ENCODE results near the gene ABCB8.

Gene ABCB8

DNA sequence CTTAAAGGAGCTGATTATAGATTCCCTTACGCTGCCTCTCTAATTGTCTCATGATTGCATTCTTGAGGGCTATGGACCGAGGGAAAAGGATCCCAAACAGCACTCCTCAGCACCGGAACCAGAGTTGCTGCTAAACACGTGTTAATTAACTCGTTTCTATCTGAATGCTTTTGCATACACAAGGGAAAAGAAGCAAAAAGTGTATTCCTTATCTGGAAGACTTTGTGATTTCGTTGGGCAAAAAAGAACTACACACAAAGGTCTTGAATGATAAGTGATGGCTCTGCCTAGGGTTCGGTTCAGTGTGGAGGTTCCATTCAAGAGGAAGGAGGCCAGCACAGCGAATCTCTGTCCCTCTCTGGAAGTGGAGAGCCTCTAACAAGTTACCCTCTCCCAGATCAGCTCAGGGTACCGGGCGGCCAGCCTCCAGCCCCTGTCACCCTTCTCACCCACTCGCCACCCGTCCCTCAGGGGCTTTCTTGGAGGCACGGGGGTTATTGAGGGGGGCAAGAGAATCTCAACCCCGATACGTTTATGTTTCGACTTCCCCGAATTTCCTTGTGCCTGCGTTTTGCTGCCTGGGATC is 30.6 kb downstream of the ABCB8 start:
- DNase-seq, result no peak

DNA sequence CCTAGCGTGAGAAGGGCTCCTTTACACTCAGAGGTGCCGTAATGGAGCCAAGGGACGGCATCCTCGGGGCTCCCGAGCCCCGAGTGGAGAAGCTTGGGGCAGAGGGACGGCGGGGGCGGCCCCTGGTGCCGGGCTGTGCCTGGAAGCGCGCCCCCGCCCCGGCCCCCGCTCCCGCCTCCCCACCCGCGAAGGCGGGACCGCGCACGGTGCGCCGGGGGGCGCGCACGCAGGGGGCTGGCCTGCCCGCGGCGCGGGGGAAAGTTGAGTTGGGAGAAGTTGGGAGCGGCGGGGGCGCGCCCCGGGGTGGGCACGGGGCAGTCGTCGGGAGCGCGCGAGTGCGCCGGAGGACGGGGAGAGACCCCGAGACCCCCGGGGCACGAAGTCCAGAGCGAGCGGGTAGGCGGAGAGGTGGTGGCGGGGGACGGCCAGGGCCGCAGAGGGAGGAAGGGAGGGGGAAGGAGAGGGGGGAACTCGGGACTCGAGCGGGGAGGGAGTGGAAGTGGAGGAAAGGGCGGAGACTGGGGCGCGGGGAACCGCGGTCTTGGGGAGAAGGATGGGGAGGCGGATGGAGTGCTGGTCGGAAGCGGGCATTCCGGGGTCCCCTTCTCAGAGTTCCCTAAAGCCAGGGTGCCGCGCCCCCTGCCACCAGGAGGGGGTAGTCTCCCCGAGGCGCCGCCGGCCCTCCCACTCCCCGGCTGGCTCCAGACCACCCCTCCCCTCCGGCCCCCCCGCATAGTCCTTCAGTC is 31.3 kb downstream of the ABCB8 start, which contains the start of gene SLC4A2:
SLC4A2 (plus strand) TSS at position 223 of the 746 bp plus-strand sequence. CDS start 2,399 bp downstream, outside the sequence.
- peak; percentile 73 for DNase-seq

DNA sequence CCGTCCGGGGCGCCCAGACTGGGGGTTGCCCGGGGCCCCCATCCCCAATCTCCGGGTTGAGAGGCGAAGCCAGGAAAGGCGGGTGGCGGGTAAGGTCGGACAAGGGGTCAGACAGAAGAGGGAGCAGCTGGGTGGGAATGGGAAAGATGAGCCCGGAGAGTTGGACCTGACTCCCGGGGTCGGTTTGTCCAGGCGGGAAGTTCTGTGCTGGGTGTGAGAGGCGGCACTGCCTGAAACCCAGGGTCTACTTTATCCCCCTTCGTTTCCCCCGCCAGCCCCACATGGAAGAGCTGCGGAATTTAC is 31.8 kb downstream of the ABCB8 start:
- DNase-seq, result no peak

DNA sequence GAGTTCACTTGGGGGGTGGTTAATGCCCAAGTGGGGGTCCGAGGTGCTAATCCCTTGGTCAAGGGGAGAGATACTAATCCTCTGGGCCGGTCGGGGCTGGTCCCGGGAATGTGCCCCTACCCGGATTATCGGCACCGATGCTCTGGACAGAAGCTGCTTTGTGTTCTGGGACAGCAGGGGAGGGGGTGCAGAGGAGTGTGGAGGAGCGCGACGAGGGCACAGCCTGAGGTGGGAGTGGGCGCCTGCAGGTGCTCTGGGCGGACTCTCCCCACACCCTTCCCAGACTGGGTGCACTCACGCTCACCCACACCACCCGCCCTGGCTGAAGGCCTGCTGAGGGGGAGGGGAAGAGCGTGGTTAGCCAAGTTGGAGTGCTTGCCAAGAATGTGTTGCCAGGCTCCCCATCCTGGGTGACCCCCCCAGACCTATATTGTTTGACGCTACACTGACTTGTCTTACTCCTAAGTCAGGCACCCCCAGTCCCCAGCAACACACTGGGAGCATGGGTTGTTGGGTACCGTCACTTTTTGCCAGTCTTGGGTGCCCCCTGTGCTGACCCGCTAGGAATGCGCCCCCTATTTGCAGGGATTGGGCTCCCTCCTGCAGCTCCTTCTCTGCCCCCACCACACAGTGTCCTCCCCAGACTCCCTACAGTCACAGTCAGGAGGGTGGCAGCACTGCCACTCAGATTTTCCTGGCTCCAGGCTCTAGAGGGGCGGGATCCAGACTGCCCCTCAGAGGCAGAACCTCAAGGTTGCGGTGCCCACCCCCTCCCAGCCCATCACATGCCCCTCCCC is 32.4 kb downstream of the ABCB8 start:
- DNase-seq, result no peak

DNA sequence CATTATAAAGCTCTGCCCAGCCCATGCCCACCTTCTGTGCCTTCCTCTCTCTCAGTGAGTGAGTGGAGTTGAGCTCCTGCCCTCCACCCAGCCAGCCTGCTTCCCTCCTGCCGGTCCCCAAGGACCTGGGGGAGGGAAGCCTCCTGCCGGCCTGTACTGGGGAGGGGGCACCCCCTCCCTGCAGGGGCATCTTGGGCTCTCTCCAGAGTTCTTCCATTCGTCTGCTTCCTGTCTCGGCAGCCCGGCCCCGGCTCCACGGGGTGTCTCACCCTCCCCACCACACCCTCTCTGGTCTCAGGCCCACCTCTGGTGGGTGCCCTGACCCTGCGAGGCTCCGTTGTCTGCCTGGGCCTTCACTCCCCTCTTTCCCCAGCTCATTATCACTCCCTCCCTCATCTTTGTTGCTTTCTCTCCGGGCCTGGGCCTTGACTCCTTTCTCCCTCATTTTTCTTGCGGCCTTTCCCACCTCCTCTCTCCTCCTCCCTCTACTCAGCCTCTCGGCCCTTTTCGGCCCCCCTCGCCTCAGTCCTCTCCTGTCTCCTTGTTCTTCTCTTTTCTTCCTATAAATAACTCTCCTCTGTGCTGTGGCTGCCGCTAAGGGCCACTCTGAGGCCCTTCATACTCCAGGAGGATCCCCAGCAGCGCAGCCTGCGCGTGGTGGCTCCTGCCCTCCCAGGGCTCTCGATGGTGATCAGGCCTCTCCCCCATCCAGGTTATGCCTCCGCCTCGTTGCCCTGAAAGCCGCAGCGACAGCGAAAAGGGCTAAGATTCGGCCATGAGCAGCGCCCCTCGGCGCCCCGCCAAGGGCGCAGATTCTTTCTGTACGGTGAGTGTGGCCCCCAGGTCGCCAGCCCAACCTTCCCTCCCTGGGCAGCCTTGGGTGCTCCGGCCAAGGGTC is 33.2 kb downstream of the ABCB8 start:
- DNase-seq, result no peak

DNA sequence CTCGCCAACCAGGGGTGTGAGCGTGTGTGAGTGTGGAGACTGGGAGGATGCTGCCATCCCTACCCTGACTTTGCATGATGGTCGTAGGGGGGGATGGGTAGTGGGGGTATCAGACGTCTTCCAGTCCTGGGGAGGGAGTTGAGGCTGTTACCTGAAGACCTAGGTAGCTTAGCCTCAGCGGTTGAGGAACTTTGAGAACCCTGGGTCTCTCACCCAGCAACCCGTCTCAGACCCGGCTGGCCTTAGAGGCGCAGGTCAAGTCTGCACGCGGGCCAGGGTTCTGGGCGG is 33.8 kb downstream of the ABCB8 start:
- no peak for DNase-seq

DNA sequence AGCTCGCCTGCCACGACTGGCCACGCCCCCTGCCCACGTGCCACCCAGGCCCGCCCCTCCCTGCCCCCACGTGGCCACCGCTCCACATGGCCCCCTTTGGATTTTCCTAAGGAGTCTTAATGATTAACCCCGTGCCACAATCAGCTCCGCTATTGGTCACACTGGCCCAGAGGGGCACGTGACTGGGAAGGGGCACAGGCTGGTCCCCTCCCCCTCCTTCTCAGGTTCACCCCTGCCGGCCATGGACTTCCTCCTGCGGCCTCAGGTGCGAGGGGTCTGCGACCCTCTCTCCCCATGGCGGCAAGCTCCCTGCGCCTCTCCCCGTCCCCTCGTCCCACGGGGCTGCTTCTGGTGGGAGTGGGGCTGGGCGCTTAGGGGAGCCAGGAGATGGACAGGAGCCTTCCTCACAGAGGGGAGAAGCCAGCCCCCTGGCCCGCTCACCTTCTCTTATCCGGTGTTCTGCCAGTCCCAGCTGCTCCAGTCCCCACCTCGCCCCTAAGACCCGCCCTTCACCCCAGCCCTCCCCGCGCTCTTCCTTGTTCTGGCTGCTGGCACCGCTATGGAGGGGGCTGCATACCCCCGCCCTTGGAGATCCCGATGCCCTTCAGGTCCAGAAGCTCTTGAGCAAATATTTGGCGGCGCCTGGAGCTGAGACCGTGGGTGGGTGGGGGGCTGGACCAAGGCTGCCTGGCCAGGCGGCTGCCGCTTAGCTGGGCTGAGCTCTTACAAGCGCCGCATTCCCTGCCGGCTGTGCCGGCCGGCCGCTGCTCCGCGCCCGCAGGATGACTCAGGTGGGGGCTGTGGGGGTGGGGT is 34.4 kb downstream of the ABCB8 start:
- no peak for DNase-seq

DNA sequence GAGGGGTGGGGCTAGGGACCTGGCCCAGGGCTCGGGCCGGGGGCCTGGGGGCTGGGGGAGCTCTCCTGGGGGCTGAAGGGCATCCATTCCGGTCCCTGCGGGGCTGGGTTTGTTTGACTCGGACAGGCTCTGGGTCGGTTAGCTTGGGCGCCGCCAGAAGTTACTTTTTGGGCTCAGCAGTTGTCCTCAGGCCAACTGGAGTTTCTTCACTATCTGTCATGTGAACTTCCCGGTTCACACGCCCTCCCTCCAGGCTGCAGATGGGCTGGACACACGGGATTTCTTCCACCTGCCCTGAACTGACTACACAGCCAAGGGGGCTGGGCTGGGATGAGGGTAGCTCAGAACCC is 34.9 kb downstream of the ABCB8 start:
- no peak for DNase-seq

DNA sequence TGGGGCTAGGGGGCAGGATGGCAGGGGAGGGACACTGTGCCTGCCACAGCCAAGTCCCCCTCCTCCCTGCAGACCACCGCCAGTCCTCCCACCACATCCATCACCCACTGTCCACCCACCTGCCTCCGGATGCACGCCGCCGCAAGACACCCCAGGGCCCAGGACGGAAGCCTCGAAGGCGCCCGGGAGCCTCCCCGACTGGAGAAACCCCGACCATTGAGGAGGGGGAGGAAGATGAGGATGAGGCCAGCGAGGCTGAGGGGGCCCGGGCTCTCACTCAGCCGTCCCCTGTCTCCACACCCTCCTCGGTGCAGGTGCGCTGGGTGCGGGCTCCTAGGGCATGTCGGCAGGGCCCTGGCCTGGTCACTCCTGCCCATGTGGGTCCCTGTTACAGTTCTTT is 36.2 kb downstream of the ABCB8 start:
- DNase-seq, result no peak

DNA sequence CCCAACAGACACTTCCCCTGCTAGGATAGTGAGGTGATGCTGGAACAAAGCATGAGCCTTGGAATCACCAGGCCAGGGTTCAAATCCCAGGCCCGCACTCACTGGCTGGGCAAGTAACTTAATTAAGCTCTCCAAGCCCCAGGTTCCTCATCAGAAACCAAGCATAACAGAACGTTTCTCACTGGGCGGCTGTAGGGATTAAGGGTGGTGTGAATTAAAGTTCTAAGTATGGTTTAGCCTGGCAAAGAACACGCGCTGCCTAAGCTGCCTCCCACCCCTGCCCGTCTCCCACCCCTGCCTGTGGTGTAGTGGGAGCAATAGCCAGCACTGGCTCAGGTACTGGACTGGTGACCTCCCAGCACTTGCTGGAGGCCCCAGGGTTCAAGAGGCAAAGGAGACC is 36.7 kb downstream of the ABCB8 start:
- DNase-seq, result no peak

DNA sequence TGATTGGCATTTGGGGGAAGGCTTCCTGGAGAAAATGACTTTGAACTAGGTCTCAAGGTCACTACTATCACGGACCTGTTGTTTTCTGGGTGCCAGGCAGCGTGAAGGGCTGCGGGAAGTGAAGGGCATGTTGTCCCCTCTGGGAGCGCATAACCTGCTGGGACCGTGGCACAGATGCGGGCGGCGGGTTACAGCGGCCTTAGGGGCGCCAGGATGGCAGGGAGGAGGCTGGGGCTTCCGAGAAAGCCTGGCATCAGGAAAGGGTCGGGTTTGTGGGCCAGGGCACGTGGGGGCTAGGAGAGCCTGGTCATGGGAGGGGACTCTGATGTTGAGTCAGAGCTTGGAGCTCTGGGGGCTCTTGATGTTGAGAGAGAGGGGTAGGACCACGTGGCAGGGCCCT is 37.3 kb downstream of the ABCB8 start:
- DNase-seq, result no peak

DNA sequence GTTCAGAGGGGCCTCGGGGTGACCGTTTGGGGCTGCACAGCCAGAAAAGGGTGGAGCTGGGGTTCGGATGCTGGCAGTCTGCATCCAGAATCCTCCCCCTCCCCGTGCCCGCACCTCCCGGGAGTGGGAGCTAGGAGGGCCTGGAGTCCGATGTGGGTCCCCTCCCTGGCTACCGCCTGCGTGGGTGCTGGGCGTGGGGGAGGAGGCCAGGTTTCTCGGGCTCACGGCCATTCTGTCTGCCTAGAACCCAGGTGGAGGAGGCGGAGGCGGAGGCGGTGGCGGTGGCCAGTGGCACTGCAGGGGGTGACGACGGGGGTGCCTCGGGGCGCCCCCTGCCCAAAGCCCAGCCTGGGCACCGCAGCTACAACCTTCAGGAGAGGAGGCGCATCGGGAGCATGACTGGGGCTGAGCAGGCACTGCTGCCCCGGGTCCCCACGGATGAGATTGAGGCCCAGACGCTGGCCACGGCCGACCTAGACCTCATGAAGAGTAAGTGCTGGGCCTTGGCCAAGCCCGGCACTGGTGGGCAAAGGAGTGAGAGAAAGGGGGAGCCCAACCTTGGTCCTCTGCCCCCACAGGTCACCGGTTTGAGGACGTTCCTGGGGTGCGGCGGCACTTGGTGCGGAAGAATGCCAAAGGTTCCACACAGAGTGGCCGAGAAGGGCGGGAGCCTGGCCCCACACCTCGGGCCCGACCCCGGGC is 38.2 kb downstream of the ABCB8 start:
- DNase-seq, result no peak

DNA sequence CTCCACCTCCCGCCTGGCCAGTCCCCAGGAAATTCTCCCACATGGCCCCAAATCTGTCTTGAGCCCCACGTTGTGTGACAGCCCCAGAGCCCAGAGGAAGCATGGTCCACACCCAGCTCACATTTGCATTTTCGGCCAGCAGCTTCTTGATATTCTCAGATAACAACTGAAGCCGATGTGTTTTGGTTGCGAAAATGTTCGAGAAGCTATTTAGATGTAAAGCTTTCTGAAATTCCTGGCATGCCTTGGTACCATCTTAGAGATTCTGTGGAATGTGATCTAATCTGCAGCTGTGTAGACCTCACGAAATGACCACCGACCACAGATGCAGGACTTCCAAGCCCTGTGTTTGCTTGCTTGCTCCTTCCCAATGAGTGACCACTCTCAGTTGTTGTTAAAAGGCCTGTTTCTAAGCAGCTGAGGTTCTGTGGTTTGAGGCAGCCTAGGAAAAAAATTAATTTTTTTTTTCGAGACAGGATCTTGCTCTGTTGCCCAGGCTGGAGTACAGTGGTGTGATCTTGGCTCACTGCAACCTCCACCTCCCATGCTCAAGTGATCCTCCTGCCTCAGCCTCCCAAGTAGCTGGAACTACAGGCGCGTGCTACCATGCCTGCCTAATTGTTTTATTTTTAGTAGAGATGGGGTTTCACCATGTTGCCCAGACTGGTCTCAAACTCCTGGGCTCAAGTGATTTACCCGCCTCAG is 40.0 kb downstream of the ABCB8 start:
- DNase-seq, result no peak

DNA sequence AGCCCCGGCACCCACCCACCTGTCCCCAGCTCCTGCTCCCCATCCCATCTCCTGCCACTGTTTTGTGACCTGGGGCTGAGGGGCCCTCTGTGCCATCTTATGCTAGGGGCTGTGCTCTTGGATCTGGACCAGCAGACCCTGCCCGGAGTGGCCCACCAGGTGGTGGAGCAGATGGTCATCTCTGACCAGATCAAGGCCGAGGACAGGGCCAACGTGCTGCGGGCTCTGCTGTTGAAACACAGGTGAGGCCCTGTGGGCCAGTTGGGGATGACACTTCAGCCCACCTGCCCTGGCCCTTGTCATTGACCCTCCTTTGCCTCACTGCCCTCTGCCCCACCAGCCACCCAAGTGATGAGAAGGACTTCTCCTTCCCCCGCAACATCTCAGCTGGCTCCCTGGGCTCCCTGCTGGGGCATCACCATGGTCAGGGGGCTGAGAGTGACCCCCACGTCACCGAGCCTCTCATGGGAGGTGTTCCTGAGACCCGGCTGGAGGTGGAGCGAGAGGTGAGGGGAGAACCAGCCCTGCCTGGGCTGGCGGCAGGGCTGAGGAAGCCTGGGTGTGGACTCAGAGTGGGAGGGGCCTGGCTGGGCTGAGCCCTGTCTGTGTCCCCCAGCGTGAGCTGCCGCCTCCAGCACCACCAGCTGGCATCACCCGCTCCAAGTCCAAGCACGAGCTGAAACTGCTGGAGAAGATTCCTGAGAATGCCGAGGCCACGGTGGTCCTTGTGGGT is 41.8 kb downstream of the ABCB8 start:
- no peak for DNase-seq

DNA sequence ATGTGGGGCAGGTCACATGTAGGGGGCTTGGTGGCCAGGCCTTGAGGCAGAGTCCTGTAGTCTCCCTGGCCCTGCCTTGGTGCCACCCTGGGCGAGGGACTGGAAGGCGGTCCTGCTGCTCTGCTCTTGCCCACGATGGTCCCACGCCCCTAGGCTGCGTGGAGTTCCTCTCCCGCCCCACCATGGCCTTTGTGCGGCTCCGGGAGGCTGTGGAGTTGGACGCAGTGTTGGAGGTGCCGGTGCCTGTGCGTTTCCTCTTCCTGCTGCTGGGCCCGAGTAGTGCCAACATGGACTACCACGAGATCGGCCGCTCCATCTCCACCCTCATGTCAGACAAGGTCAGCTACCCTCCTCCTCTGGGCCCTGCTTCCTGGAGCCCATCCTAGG is 42.3 kb downstream of the ABCB8 start:
- no peak for DNase-seq

DNA sequence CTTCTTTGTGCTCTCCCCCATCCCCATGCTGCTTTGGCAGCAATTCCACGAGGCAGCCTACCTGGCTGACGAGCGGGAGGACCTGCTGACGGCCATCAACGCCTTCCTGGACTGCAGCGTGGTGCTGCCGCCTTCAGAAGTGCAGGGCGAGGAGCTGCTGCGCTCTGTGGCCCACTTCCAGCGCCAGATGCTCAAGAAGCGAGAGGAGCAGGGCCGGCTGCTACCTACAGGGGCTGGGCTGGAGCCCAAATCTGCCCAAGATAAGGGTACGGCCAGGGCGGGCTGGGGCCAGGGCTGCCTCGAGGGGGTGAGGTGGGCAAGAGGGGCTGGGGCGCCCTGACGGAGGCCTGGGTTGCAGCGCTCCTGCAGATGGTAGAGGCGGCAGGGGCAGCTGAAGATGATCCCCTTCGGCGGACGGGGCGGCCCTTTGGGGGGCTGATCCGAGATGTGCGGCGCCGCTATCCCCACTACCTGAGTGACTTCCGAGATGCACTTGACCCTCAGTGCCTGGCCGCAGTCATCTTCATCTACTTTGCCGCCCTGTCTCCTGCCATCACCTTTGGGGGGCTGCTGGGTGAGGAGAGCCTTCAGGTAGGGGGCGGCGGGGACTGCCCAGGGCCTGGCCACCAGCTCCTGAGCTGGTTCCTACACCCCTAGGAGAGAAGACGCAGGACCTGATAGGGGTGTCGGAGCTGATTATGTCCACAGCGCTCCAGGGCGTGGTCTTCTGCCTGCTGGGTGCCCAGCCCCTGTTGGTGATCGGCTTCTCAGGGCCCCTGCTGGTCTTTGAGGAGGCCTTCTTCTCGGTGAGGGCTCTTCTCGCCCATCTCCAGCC is 43.0 kb downstream of the ABCB8 start:
- no peak for DNase-seq

DNA sequence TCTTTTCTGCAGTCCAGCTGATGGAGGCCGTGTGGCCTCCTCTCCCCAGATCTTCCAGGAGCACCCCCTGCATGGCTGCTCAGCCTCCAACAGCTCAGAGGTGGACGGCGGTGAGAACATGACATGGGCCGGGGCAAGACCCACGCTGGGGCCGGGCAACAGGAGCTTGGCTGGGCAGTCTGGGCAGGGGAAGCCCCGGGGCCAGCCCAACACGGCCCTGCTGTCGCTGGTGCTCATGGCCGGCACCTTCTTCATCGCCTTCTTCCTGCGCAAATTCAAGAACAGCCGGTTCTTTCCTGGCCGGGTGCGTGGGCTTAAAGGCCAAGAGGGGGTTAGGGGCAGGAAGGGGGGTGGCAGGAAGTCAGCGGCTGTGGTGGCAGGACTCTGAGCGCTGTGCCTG is 45.7 kb downstream of the ABCB8 start:
- DNase-seq, result no peak

DNA sequence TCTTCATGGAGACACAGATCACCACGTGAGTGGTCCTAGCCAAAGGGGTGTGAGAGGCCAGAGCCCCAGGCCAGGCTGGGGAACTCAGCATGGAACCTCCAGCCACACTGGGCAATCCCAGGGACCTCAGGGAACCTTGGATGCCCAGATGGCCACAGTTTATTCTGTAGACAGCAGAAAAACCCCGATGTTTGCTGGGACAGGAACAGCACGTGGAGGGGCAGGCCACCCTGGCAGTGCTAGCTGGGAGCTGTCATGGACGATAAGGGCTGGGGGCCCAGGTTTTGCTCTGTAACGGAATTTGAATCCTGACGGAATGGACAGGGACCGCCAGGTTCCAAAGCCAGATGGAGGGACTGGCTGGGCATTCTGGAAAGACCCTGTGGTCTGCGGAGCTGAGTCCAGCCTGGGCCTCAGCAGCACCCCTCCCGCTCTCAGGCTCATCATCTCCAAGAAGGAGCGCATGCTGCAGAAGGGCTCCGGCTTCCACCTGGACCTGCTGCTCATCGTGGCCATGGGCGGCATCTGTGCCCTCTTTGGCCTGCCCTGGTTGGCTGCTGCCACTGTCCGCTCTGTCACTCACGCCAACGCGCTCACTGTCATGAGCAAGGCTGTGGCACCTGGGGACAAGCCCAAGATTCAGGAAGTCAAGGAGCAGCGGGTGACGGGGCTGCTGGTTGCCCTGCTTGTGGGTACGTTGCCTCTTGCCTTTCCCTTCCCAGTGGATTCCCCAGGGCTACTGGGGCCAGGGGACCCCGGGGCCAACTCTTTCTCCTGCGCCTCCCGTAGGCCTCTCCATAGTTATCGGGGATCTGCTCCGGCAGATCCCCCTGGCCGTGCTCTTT is 46.8 kb downstream of the ABCB8 start:
- DNase-seq, result no peak

DNA sequence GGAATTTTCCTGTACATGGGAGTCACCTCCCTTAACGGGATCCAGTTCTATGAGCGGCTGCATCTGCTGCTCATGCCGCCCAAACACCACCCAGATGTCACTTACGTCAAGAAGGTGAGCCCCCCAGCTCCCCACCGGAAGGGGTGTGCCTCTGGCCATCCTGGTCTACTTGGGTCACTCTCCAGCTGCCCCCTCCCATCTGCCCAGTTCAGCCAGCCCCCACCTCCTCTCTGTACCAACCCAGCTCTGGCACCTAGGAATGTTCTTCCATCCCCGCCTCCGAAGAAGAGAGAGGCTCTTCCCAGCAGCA is 47.4 kb downstream of the ABCB8 start:
- DNase-seq, result no peak

Measured in stimulated activated CD4-positive, alpha-beta T cell treated with anti-CD3 and anti-CD28 coated beads, Interleukin-4, amount 100 ng/mL, for 1 hour (primary cell).